Urothelium cell line (cell line): ENCODE results near the gene LENG9.

Source experiments
- DNase-seq: peaks from one replicate; pipeline ENCODE4 v3.0.0; 2011; ENCODE audit warnings: low spot score, mixed read lengths
- FAIRE-seq: peaks from 2 replicates; lab custom pipeline; 2011; peaks lifted over from hg19 to GRCh38; lab: Jason Lieb, UNC

Gene LENG9

DNA sequence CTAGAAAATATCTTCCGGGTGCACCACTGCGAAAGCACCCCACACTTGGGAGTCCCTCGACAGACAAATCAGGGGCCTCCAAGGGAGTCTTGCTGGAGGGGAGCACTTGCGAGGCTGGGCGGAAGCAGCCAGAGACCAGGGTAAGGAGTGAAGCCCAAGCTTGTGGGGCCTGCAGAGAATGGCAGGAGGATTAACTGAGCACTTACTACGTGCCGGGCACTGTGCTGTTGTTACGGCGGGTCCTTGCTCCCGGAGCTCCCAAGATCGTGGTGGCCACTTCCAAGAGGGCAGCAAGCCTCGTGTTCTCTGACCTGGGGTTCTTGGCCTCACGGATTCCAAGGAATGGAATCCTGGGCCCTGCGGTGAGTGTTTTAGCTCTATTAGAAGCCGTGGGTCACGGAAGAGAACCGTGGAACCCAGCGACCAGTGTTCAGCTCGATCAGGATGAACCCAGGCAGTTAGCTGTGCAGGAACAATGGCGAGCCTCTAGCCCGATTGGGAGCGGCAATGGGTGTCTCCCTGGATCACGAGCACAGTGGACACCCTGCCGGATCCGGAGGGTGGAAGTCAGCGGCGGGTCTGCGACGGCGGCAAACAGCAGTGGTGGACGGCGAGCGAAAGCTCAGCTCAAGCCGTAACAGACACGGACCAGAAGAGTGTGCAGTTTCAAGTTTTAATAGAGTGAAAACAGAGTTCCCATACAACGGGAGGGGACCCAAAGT is 38.8 kb downstream of the LENG9 start:
- FAIRE-seq (no peak), DNase-seq (no peak)

DNA sequence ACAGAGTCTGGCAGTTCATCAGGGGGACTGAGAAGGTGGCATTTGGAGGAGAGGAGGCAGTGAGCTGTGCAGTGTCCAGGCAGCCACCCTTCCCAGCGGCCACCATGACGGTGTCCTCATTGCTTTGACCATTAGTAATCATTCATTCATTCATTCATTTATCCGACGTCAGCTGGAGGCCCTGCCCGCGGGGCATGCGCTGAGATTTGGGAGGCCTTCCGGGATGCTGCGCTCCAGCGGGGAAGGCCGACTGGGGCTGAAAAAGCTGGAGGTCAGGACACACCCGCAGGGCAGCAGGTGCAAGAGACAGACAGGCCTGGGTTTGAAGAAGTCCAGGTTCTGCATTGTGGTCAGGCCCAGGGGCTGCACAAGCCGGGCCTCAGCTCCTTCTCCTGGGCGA is 39.4 kb downstream of the LENG9 start:
- FAIRE-seq (no peak), DNase-seq (no peak)

DNA sequence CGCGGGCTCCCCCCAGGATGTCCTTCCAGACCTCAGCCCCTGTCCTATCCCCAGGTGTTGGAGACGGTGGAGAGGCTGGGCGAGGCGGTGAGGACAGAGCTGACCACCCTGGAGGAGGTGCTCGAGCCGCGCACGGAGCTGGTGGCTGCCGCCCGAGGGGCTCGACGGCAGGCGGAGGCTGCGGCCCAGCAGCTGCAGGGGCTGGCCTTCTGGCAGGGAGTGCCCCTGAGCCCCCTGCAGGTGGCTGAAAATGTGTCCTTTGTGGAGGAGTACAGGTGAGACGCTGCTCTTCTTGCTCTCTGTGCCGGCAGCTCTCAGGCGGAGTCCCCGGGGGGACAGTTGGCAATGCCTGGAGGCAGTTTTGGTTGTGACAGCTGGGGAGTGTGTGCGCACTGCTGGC is 41.4 kb downstream of the LENG9 start:
- no peak for DNase-seq

DNA sequence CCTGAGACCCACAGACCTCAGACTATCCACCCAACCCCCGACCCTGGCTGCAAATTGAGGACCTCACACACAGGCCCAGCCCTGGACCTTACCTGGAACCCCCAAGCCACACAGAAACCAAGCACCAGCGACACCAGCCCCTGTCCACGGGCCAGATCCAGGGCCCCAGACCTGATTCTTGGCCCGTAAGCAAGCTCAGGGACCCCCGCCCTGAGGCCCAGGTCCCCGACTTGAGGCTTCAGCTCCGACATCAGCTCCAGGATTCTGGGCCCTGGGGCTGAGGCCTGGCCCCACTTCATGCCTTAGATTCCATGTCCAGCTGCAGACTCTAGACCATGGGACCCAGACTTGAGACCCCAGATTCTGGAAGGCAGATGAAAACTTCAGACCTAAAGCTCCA is 42.1 kb downstream of the LENG9 start:
- FAIRE-seq = no peak
- no peak for DNase-seq

More for the DNA sequence above, 41.4 kb downstream of the LENG9 start:
- no peak for FAIRE-seq

DNA sequence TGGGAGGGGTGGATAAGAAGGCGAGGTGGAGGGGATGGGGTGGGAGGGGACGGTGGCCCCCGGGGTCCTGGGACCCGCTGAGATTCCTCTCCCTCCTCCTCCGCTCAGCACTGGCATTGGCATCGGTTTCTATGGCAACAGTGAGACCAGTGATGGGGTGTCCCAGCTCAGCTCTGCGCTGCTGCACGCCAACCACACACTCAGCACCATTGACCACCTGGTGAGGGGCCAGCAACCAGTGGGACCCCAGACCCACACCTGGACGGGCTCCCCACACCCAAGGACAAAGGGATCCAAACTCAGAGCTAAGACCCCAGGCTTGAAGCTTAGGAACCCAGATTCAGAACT is 42.4 kb downstream of the LENG9 start:
- no peak for FAIRE-seq

DNA sequence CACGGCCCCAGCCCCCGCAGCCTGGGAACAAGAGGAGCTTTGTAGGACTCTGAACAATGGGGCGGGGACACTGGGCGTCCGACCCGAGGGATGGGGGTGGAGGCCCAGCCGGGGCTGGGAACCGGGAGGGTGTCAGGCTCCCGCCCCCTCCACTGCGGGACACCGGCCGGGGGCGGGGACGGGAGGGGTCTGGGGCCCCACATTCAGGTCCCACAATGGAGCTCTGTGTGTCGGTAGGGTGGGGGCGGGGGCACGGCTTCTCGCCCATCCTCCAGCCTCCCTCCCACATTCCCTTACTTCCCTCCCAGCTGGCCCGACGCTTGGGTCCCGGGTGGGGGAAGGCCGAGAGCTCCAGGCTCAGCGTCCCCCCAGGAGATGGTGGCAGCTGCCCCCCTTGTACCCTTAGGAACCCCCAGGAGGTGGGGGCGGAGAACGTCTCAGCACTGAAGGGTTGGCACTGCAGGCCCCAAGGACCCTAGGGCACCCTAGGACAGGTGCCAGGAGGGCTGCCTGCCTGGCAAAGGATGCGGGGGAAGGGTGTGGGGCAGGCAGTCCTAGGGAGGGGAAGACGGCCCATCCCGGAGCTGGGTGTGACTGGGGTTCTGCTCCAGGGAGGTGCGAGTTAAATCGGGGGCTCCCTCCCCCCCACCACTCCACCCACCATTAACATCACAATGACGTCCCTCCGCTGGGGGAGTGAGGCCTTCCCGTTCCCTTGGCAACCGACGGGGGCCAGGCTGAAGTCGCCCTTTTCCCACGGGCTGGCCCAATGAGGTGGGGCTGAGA is 43.0 kb downstream of the LENG9 start:
- peak; percentile 84 for DNase-seq
- peak; percentile 40 for FAIRE-seq

More for the DNA sequence above, 42.4 kb downstream of the LENG9 start:
- DNase-seq = no peak

DNA sequence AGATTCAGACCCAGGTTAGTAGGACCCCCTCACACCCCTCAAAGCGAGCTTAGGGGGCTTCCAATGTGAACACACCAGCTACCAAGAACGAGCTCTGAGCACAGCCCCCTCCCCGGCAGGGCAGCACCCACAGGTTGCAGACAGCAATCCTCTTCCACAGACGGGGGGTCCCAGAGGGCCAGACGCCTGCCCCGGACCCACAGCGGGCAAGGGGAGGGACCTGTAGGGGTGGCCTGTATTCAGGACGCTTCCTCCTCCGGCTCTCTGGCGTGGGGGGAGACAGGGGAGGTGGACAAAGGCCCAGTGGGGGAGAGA is 43.6 kb downstream of the LENG9 start:
- no peak for FAIRE-seq
- no peak for DNase-seq

DNA sequence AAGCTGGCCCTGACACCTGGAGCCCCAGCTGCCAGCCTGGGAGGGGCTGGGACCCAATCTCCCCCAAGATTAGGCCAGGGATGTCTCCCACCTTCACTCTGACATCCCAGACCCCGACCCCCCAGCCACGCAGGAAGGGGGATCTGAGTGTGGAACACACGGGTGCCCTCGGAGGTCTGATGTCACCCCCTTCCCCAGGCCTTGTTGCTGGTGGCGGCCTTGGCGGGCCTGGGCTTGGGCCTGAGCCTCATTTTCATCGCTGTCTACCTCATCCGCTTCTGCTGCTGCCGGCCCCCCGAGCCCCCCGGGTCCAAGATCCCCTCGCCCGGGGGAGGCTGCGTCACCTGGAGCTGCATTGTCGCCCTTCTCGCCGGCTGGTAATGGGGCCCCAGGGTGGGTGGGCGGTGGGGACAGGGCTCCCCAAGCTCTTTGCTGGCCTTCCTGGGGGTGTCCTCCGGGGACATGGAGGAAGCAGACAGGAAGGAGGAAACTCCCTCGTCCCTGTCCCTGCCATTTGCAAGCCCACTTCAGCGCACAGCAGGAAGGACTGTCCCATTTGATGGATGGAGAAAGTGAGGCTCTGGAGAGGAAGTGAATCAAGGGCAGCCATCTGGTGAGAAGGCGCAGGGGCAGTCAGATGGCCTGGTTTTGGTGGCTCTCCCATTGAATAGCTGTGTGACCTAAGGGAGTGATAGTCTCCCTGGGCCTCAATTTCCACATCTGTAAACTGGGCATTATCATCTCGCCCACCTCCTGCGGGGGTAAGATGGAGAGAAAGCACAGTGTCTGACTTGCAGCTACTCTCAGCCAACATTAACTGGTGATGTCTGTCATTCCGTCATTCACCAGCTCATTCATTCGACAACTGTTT is 44.4 kb downstream of the LENG9 start:
- no peak for FAIRE-seq
- DNase-seq = no peak

DNA sequence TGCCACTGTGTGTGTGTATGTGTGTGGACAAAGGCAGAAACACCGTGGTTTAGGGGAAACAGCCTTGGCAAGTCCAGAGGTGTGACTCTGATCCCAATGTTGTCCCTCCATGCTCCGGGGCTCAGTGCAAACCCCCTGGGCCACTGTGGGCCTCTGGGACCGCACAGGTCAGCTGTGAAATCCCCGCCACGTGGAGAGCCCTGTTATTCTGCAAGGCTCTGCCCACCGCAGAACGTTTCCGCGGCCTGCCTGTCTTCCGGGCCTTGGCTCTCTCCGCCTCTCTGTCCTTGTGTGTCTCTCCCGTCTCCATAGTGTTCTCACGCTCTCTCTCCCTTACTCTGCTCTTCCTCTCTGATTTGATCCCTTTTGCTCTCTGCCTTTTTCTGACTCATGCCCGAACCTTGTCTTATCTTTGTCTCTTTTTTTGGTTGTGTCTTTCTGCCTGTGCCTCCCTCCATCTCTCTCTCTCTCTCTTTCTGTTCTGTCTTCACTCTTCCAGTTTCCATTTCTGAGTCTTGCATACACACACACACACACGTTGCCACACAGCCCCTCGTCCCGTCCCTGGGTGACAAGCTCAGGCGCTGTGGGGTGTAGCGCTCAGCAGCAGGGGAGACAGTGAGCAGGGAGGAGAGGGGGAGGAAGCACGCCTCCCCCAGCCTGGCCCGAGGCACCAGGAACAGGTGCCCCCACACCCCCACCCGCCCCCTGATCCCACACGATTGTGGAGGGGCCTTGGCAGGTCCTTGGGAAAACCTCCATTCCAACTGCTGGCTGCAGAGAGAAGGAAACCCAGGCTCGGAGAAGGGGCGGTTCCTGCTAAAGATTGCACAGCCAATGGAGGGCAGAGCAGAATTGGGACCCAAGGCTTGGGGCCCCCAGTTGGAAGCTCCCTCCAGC is 45.3 kb downstream of the LENG9 start:
- FAIRE-seq (no peak), DNase-seq (peak; percentile 44)

DNA sequence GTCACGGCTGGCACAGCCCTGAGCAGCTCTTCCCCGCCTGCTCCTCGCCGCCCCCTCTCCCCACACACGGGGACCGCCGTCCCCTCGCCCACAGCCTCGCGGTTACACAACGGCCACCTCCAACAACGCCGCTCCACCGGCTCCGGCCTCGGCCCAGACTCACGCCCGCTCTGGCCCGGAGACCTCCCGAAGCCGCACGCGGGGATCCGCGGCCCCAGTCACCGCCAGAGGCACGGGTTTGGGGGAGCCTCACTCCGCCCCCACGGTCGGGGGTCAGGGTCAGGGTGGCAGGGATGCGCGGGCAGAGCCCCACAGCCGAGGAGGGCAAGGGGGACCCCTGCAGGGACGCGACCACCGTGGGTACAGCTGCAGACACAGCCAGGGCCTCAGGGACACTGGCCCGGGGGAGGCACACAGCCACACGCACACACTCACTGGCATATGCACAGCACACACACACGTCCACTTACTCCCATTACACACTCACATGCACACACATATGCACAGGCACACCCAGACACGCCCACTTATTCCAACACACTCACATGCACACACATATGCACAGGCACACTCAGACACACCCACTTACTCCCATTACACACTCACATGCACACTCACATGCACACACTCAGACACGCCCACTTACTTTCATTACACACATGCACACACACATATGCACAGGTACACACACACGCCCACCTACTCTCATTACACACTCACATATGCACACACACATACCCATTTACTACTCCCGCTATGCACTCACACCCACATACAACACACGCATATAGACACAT is 46.7 kb downstream of the LENG9 start:
- no peak for DNase-seq
- FAIRE-seq = peak; percentile 98

DNA sequence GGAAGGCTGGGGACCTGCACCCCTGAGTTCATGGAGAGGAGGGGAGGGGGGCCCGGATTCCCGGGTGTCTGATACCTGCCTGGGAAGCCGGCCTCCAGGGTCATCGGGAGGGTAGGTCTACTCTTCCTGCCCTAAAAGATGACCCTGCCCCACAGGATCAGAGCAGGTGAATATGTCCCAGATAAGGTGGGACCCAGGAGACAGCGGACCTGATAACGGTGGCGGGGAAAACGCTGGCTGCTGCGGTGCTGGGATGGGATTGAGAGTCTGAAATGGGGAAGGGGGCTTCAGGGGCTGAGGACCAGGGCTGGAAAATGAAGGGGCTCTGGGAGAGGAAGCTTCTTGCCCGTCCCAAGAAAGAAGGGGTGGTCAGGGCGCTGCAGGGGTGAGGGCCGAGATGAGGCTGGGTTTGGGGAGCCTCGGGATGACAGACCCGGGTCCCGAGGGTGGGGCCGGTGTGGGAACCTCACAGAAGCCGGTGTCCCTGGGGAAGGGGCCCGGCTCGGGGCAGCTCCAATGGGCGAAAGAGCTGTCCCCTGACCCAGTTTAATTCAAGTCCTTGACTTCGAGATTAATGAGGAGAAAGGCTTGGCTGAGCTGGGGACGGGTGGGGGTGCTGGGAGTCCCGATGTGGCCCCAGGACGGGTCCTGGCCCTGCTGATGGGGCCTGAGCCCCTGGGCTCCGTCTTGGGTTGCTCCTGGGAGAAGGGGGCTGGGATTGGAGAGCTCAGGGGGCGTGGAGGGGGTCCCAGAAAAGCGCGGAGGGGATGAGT is 47.5 kb downstream of the LENG9 start:
- FAIRE-seq (no peak), DNase-seq (no peak)

DNA sequence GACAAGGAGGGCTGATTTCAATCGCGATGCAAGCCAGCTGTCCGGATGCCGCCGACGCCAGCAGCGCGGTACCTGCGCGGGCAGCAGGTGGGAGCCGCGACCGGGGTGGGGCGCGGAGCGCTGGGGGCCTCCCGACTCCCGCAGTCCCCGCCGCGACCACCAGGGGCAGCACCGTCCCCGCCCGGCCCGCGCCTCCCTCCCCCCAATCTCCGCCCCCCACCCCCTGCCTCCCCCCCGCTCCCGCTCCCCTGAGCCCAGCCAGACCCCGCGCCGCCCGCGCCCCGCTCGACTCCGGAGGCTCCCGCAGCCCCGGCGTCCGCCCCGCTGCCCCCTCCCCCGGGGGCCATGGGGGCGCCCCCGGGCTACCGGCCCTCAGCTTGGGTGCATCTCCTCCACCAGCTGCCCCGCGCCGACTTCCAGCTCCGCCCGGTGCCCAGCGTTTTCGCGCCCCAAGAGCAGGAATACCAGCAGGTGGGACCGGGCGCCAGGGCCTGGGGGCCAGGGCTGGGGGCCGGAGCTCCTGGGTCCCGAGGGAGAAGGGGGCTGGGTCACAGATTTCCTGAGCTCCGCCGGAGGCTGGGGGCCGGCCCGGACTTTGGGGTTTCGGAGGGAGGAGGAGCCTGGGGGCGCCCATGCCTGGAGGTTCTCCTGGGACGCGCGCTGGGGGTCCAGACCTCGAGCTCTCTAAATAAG is 48.2 kb downstream of the LENG9 start, which contains the start of gene TTYH1:
Gene TTYH1, plus strand, starts transcription at position 257 of the 693 bp plus-strand sequence. Its CDS starts 89 bp downstream, at position 346.
- no peak for FAIRE-seq
- DNase-seq = peak; percentile 84

DNA sequence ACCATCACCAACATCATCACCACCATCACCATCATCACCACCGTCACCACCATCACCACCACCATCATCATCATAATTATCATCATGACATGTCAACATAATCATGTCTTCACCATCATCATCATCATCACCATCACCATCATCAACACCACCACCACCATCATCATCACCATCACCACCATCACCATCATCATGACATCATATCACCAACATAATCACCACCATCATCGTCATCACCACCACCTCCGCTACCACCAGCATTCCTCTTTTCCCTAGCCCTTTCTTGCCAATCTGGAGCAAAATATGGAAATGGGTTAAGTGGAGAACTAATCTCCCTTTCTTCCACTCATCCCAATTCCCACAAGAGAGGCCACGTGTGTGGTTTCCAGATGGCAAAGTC is 49.4 kb downstream of the LENG9 start:
- no peak for FAIRE-seq
- no peak for DNase-seq

DNA sequence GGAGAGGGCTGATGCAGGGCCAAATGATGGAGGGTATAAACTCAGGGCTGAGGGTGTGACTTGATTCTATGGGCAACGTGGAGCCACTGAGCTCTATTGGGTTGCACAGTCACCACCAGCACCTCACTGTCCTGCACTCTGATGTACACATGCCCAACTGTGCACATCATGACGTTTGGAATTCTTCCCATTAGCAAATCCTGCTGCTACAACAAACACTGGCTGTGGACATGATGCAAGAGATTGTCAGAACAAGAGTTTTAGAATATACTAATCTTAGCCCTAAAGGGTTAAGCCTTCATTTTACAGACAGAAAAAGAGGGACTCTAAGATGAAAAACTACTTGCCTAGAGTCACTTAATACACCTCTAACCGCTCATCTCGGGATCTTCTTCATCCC is 50.7 kb downstream of the LENG9 start:
- FAIRE-seq = no peak
- no peak for DNase-seq
